Activated CD4-positive, alpha-beta memory T cell treated with anti-CD3 and anti-CD28 coated beads, Interleukin-2, amount 10 ng/mL, durations not matched to agents 7 days and 5 days (primary cell): ENCODE data around the gene PSMB7. TPM values are rescaled to one million over a fixed set of nuclear protein-coding genes. Genes with fewer than 3 reads are reported as not detected.

ENCODE experiments used
- CTCF ChIA-PET: fragments of 350-600 bp; sonication (Branson Sonifier 250); formaldehyde crosslinking; loops from one replicate; lab custom pipeline; 2021; ENCODE audit warnings: antibody characterized with exemption, inconsistent platforms; lab: Charles Lee
- POLR2A ChIA-PET: fragments of 350-600 bp; sonication (Branson Sonifier 250); formaldehyde crosslinking; loops from one replicate; lab custom pipeline; 2021; ENCODE audit warnings: antibody characterized with exemption; lab: Charles Lee
- DNase-seq: peaks from one replicate; pipeline ENCODE4 v3.0.0-alpha.2; 2020
- H3K27ac Mint-ChIP-seq: one replicate; pipeline ENCODE4 v1.8.0; 2021; ENCODE audit warnings: mild to moderate bottlenecking, mixed read lengths
- H3K27me3 Mint-ChIP-seq: one replicate; pipeline ENCODE4 v1.8.0; 2021; ENCODE audit warnings: mixed read lengths
- H3K36me3 Mint-ChIP-seq: one replicate; pipeline ENCODE4 v1.8.0; 2021; ENCODE audit warnings: low read depth, mixed read lengths
- H3K4me1 Mint-ChIP-seq: one replicate; pipeline ENCODE4 v1.8.0; 2021; ENCODE audit warnings: mixed read lengths
- H3K4me3 Mint-ChIP-seq: one replicate; pipeline ENCODE4 v1.8.0; 2021; ENCODE audit warnings: mild to moderate bottlenecking, mixed read lengths
- H3K9me3 Mint-ChIP-seq: one replicate; pipeline ENCODE4 v1.8.0; 2021; ENCODE audit warnings: mixed read lengths
- total RNA-seq, 2 experiments: library from RNA; stranded (reverse); gene quantifications; one replicate each; pipeline ENCODE4 v1.2.3, GENCODE V29; 2021

Gene PSMB7
- total RNA-seq, 2 experiments from 2014 or later: 113 to 120 TPM

DNA sequence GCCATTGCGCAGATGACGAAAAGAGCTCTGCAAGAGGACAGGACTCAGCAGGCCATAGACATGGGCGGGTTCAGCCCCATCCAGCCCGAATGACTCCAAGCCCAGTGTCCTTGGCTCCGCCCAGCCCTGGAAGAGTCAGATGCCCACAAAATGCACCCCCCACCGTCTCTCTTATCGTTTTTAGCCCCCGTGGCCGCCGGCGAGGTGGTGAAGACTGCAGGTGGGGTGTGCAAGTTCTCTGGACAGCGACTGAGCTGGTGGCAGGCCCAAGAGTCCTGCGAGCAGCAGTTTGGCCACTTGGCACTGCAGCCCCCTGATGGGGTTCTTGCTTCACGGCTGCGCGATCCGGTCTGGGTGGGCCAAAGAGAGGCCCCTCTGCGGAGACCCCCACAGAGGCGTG lies 37.1 kb upstream of the PSMB7 start:
- POLR2A ChIA-PET: no interaction called here
- Mint-ChIP-seq H3K9me3 (no peaks in the 10 kb centered on the region), H3K4me1 (no peaks in the 10 kb centered on the region), H3K27me3 (peaks cover 32% of the 10 kb centered on the region), H3K4me3 (no peak overlapping the region), H3K27ac (no peak overlapping the region), H3K36me3 (no peaks in the 10 kb centered on the region)
- CTCF ChIA-PET: no interaction called here
- no peak for DNase-seq

DNA sequence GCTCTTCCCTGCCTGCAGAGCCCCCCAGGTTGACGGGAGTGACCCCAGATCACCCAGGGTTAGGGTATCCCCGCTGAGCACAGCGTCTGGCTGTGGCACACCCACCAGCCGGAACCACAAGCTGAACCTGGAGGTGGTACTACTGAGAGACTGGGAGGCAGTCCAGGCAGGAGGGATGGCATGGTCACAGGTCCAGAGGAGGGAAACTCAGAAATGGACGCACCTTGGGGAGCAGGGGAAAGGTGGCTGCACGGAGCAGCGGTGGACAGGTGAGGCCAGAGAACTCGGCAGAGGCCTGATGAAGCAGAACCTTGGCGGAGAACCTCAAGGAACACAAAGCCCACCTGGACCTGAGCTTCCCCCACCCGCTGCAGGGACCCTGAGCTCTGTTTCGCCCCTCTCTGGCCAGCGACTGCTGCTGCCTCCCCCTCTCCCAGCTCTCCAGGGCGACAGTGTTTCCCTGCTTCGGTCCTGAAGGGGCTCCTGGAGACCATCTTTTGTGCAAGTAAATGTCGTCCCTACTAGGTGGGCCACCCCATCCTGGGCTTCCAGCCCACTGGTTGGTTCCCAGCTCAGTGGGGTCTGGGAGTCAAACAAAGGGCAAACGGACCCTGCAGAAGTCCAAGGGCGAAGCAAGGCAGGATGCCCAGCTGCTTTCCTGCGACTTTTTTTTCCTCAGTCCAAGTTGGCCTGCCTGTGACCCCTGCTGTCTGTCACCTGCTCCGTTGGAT lies 35.9 kb upstream of the PSMB7 start:
- Mint-ChIP-seq H3K27me3 (peaks cover 32% of the 10 kb centered on the region), H3K4me1 (no peaks in the 10 kb centered on the region), H3K27ac (no peak overlapping the region), H3K9me3 (no peaks in the 10 kb centered on the region), H3K36me3 (no peaks in the 10 kb centered on the region), H3K4me3 (no peak overlapping the region)
- CTCF ChIA-PET: no interaction called here
- POLR2A ChIA-PET: no interaction called here
- no peak for DNase-seq

DNA sequence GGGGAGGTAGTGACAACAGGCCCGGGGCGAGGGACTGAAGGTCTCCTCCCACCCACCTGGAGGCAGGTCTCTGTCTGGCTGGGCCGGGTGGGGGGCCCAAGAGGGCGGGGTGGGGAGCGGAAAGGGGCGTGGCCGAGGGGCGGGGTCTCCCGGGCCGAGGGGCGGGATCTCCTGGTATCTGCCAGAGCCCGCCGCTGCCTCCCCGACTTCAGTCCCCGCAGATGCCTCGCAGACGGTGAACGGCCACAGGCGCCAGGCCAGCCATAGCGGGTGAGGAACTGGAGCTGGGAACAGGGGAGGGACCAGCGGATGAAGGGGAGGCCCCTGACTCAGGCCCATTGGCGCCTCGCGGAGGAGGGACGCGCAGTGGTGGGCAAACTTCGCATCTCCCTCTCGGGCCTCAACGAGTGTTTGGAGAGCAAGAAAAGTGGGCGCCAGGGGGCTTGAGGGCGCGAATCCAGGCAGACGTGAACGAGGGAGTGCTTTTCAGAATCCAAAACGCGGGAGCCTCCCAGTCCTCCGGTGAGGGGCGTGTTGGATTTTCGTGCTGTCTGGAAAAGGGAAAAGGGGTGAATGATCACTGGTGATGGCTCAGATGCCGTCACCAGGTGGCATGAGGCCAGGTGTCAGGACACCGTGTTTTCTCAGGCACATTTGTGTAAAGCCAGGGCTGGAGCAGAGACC lies 35.1 kb upstream of the PSMB7 start, which contains the start of gene ADGRD2:
ADGRD2 (plus strand) TSS at position 211 of the 684 bp plus-strand sequence. CDS start 1,216 bp downstream, outside the sequence.
- CTCF ChIA-PET: no interaction called here
- POLR2A ChIA-PET: no interaction called here
- Mint-ChIP-seq H3K4me3 (no peak within 1 kb of the TSS), H3K27me3 (peaks cover 32% of the 10 kb centered on the region), H3K36me3 (no peaks in the 10 kb centered on the region), H3K9me3 (no peaks in the 10 kb centered on the region), H3K4me1 (no peaks in the 10 kb centered on the region), H3K27ac (no peak within 1 kb of the TSS)
- DNase-seq: no peak

DNA sequence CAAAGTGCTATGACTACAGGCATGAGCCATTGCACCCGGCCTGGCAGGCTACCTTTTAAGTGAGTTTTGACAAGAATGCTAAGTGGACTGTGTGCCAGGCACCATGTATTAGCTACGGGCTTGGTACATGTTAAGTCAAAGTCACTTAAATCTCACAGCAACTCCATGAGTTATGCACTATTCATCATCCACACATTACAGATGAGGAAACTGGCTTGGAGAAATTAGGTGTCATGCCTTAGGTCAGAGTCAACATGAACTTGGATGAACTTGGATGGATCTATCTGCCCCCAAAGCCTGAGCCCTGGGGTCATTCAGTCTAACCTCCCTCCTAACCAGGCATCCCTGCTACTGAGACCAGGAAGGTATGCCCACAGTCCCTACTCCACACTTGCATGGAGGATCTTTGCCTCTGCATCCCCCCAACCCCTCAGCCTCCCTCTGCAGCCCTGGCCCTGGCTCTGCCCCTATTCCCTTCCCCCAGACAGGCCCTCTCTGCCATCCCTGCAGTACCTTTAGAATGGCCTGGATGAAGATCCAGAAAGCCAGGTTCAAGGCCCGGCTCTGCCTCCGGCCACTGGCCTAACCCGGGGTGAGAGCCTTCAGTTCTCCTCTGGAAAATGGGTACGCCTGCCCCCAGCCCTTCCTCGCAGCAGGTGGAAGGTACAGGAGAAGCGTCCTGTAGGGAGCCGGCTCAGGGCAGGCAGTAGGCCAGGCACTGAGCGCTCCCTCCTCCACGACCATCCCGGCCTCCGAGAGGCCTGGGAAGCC lies 34.3 kb upstream of the PSMB7 start:
- ChIA-PET CTCF (interaction anchor here (0.5 kb wide), 1 partner anchor 55 kb away, joined by 5 read pairs; no protein-coding TSS in a partner anchor), POLR2A (no interaction called here)
- Mint-ChIP-seq H3K27ac (no peak overlapping the region), H3K4me1 (no peaks in the 10 kb centered on the region), H3K9me3 (no peaks in the 10 kb centered on the region), H3K4me3 (no peak overlapping the region), H3K27me3 (peaks cover 32% of the 10 kb centered on the region), H3K36me3 (no peaks in the 10 kb centered on the region)
- no peak for DNase-seq

DNA sequence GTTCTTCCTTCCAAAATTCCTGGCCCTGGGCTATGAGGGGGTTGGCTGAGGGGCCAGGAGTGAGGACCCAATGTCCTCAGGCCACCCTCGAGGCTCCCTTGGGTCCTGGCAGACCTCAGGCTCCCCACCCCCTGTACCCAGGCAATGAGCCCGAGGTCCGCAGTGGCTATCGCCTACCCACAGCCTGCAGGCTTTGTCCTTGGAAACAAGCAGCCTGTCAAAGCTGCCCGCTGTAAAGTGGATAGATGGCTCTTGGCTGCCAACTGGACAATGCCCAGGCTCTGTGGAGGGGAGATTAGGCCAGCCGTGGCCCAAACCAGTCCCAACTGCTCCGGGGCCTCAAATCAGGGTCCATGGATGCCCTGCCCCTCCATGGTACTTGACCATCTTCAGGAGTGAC lies 32.8 kb upstream of the PSMB7 start:
- ChIA-PET CTCF (no interaction called here), POLR2A (no interaction called here)
- Mint-ChIP-seq H3K4me1 (no peaks in the 10 kb centered on the region), H3K4me3 (no peak overlapping the region), H3K27ac (no peak overlapping the region), H3K27me3 (peaks cover 38% of the 10 kb centered on the region), H3K9me3 (no peaks in the 10 kb centered on the region), H3K36me3 (no peaks in the 10 kb centered on the region)
- DNase-seq: no peak

DNA sequence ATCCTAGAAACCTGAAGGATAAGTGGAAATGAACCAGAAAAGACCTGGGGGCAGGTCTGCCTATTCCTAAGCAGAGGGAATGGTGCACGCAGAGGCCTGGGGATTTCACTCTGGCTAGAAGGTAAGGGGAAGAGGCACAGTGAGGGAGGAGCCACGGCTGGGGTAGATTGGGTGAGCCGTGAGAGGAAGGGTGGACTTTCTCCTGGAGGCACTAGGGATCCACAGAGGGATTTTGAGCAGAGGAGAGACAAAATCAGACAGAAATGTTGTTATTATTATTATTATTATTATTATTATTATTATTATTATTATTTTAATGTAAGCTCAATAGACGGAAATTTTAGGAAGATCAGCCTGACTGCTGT lies 32.0 kb upstream of the PSMB7 start:
- peaks cover 38% of the 10 kb centered on the region for H3K27me3 Mint-ChIP-seq
- H3K27ac Mint-ChIP-seq: no peak overlapping the region
- ChIA-PET CTCF (no interaction called here), POLR2A (no interaction called here)
- no peak for DNase-seq
- H3K4me3 Mint-ChIP-seq: no peak overlapping the region
- no peaks in the 10 kb centered on the region for H3K36me3 Mint-ChIP-seq
- H3K9me3 Mint-ChIP-seq: no peaks in the 10 kb centered on the region
- no peaks in the 10 kb centered on the region for H3K4me1 Mint-ChIP-seq

DNA sequence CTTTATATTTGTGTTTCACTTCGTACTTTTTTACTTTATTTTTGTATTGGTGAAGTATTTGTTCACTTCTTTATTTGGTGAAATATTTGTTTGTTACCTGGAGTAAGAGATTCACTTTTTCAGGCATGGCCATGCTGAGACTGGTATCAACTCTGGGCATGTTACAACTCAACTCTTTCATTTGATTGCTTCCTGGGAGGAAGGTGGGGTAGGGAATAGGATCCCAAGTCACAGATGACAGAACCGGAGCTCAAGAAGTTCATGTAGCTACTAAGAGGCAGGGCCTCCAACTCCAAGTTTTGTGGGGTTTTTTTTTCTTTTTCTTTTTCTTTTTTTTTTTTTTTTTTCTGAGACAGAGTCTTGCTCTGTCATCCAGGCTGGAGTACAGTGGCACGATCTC lies 28.9 kb upstream of the PSMB7 start:
- Mint-ChIP-seq H3K27ac (no peak overlapping the region), H3K4me3 (no peak overlapping the region), H3K9me3 (no peaks in the 10 kb centered on the region), H3K4me1 (no peaks in the 10 kb centered on the region), H3K36me3 (no peaks in the 10 kb centered on the region), H3K27me3 (peaks cover 29% of the 10 kb centered on the region)
- POLR2A ChIA-PET: no interaction called here
- DNase-seq: no peak
- CTCF ChIA-PET: interaction anchor here (0.6 kb wide), 1 partner anchor 276 kb away, joined by 3 read pairs; no protein-coding TSS in a partner anchor

DNA sequence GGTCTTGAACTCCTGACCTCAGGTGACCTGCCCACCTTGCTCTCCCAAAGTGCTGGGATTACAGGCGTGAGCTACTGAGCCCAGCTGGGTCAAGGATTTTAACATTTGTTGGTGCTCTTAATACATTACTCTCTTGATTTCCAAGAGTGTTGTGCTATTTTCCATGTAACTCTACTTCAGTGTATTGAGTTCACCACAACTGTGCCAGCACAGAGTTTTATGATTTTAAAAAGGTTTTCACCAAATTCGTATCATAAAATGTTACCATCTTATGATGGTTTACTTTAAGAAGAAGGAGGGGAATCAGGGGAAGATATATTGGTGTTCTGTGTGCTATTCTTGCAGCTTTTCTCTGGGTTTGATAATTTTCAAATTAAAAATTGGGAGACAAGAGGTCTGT lies 28.4 kb upstream of the PSMB7 start:
- H3K36me3 Mint-ChIP-seq: no peaks in the 10 kb centered on the region
- no peaks in the 10 kb centered on the region for H3K9me3 Mint-ChIP-seq
- no peak overlapping the region for H3K4me3 Mint-ChIP-seq
- H3K27me3 Mint-ChIP-seq: peaks cover 29% of the 10 kb centered on the region
- no peak for DNase-seq
- POLR2A ChIA-PET: no interaction called here
- H3K4me1 Mint-ChIP-seq: no peaks in the 10 kb centered on the region
- CTCF ChIA-PET: interaction anchor here (0.6 kb wide), 1 partner anchor 275 kb away, joined by 3 read pairs; no protein-coding TSS in a partner anchor
- no peak overlapping the region for H3K27ac Mint-ChIP-seq

DNA sequence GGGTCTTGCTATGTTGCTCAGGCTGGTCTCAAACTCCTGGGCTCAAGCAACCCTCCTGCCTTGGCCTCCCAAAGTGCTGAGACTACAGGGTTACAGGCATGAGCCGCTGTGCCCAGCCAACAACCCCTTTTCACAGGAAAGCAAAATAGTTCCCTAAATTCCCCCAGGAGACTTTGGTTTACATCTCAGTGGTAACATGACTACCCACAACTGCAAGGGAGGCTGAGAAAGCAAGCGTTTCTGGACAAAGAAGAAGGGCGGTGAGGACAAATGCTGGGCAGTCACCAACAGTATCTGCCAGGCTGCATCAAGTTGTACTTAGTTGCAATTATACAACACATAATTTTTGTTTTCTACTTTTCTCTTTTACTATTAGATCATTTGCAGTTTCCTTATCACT lies 27.6 kb upstream of the PSMB7 start:
- Mint-ChIP-seq H3K4me3 (no peak overlapping the region), H3K27ac (no peak overlapping the region), H3K36me3 (no peaks in the 10 kb centered on the region), H3K4me1 (no peaks in the 10 kb centered on the region), H3K9me3 (no peaks in the 10 kb centered on the region), H3K27me3 (peaks cover 24% of the 10 kb centered on the region)
- ChIA-PET POLR2A (no interaction called here), CTCF (no interaction called here)
- DNase-seq: no peak

DNA sequence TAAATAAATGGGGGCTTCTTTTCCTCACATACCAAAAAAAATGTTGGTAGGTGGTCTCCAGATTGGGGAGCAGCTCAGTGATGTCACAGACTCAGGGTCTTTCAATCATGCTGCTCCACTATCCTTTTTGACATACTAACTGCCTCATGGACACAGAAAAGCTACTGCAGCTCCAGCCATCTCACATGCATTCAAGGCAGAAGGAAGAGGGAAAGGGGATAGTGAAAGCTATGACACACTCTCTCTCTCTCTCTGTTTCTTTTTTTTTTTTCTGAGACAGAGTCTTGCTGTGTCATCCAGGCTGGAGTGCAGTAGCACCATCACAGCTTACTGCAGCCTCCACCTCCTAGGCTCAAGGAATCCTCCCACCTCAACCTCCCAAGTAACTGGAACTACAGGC lies 27.1 kb upstream of the PSMB7 start:
- no peaks in the 10 kb centered on the region for H3K9me3 Mint-ChIP-seq
- H3K27ac Mint-ChIP-seq: no peak overlapping the region
- no peak for DNase-seq
- H3K36me3 Mint-ChIP-seq: no peaks in the 10 kb centered on the region
- ChIA-PET POLR2A (no interaction called here), CTCF (interaction anchor here (0.8 kb wide), 1 partner anchor 28 kb away, joined by 3 read pairs; no protein-coding TSS in a partner anchor)
- no peak overlapping the region for H3K4me3 Mint-ChIP-seq
- peaks cover 24% of the 10 kb centered on the region for H3K27me3 Mint-ChIP-seq
- H3K4me1 Mint-ChIP-seq: no peaks in the 10 kb centered on the region

DNA sequence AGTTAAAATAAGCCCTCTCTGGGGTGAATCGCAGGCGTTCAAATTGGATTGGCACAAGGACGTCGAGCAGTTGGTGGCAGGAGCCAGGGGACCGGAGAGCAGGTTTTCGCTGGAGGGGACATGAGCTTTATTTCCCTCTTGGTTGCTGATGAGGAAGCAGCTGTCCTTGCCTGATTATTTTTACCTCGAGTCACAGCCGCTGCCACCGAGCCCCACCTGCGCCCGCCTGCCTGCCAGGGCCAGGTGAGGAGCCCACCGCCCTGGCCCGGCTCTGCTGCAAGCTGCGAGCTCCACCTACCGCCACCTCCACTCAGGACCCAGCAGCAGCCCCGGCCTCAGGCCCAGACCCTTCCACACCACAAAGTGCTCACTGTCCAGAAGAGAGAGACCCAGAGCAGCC lies 26.0 kb upstream of the PSMB7 start:
- H3K9me3 Mint-ChIP-seq: no peaks in the 10 kb centered on the region
- no peak for DNase-seq
- POLR2A ChIA-PET: no interaction called here
- H3K27ac Mint-ChIP-seq: no peak overlapping the region
- CTCF ChIA-PET: interaction anchor here (0.8 kb wide), 1 partner anchor 27 kb away, joined by 3 read pairs; no protein-coding TSS in a partner anchor
- H3K4me3 Mint-ChIP-seq: no peak overlapping the region
- peaks cover 24% of the 10 kb centered on the region for H3K27me3 Mint-ChIP-seq
- H3K4me1 Mint-ChIP-seq: no peaks in the 10 kb centered on the region
- H3K36me3 Mint-ChIP-seq: no peaks in the 10 kb centered on the region

DNA sequence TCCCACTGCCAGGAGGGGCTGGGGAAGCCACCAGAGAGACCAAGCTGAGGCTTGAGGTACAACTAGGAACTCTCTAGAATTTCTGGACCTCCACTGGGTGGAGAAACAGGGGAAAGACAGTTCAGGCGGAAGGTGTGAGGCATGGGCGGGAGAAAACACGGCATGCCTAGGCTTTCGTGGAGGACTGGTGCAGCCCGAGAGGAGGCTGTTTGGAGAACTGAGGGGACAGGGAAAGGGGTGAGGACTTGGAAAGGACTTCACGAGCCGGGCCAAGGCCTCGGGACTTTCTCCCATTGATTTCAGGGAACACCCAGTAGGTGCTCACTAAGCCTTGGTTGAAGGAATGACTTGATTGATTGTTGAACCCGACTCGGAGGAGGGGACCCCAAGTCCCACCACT lies 25.5 kb upstream of the PSMB7 start:
- ChIA-PET POLR2A (no interaction called here), CTCF (no interaction called here)
- H3K9me3 Mint-ChIP-seq: no peaks in the 10 kb centered on the region
- no peak for DNase-seq
- H3K27ac Mint-ChIP-seq: no peak overlapping the region
- peaks cover 24% of the 10 kb centered on the region for H3K27me3 Mint-ChIP-seq
- no peaks in the 10 kb centered on the region for H3K4me1 Mint-ChIP-seq
- no peak overlapping the region for H3K4me3 Mint-ChIP-seq
- H3K36me3 Mint-ChIP-seq: no peaks in the 10 kb centered on the region

DNA sequence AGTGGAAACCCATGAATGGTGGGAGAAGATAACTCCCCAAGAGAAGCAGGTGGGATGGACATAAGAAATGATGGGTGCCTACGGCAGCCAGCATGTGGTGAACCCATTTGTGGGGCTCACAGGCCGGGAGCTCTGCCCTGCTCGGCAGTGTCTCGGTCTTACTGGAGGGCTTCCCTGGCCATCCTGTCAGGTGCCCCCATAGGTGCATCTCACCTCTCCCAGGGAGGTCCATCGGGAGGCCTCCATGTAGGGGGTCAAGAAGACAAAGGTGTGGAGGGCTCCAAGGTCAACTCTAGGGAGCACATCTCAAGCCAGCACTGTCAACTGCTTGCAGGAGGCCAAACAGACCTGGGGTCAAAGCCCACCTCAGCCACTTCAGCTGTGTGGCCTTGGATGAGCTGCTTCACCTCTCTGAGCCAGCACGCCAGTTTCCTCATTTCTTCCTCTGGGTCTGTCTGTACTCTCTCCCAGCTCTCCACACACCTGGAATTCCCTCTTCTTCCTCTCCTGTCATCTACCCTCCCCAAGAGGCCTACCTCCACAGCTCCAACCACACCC lies 24.5 kb upstream of the PSMB7 start:
- peaks cover 24% of the 10 kb centered on the region for H3K27me3 Mint-ChIP-seq
- H3K36me3 Mint-ChIP-seq: no peaks in the 10 kb centered on the region
- ChIA-PET POLR2A (no interaction called here), CTCF (no interaction called here)
- no peak overlapping the region for H3K27ac Mint-ChIP-seq
- no peak overlapping the region for H3K4me3 Mint-ChIP-seq
- H3K4me1 Mint-ChIP-seq: no peaks in the 10 kb centered on the region
- H3K9me3 Mint-ChIP-seq: no peaks in the 10 kb centered on the region
- no peak for DNase-seq
